ENCODE data around the gene APEH. TPM values are rescaled to one million over a fixed set of nuclear protein-coding genes. Genes with fewer than 3 reads are reported as not detected.
"Not testable (repeated sequence)": the region's sequence is repeated elsewhere in the genome, so short reads cannot be mapped to it uniquely, and the experiment has no call there.

Gene APEH
- total RNA-seq, 2 experiments from 2014 or later = 110 to 137 TPM

GRCh38 chr3:49694409-49695070, 20.4 kb downstream of the APEH start:
- POLR2A ChIA-PET = interaction anchor here (0.6 kb wide), 1 partner anchor 52 kb away, joined by 7 read pairs; no protein-coding TSS in a partner anchor
- H3K9me3 Mint-ChIP-seq (ENCODE audit: low read depth); intact Hi-C loops (cut with DNase I, micrococcal nuclease): not testable (repeated sequence)

DNA sequence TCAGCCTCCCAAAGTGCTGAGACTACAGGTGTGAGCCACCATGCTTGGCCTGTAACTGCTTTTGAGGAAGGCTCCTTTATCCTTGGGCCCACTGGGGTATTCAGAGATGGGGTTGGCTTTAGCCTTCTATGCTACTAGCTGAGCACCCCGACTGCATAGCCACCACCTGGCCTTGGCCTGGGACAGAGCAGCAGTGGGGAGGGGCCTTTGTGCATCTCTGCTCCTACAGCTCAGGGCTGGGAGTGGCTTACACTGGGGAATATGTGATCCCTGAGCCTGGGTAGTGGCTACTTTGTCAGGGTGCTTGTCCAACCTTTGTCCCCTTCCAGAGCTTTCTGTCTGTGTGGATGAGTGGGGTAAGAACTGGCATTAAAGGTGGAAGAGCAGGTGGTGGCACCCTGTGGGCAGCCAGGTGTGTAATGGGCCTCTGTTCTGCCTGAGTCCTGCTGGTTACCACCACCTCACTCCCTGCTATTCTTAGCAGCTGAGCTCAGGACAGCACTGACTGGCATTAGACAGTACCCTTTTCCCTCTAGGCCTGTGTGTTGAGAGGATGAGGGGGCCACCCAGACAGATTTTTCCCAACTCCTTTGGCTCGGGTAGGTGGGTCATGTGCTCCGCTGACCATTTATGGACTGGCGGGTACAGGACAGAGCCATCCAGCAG, 21.3 kb downstream of the APEH start:
- POLR2A ChIA-PET; DNase-seq; intact Hi-C loops (cut with DNase I, micrococcal nuclease); H3K9me3 Mint-ChIP-seq (ENCODE audit: low read depth); H3K4me3 Mint-ChIP-seq; H3K36me3 Mint-ChIP-seq (ENCODE audit: low read depth); ATAC-seq; H3K4me1 Mint-ChIP-seq; H3K27ac Mint-ChIP-seq; H3K27me3 Mint-ChIP-seq: not testable (repeated sequence)
- CTCF ChIA-PET = interaction anchor here (0.9 kb wide), 1 partner anchor 24 kb away, joined by 4 read pairs; no protein-coding TSS in a partner anchor

More at GRCh38 chr3:49694409-49695070, 20.4 kb downstream of the APEH start:
- DNase-seq; ATAC-seq; H3K27ac Mint-ChIP-seq; H3K4me3 Mint-ChIP-seq; H3K27me3 Mint-ChIP-seq; H3K36me3 Mint-ChIP-seq (ENCODE audit: low read depth): not testable (repeated sequence)
- peaks cover 17% of the 10 kb centered on the region for H3K4me1 Mint-ChIP-seq
- CTCF ChIA-PET = interaction anchor here (0.9 kb wide), 2 partner anchors 25 kb away, joined by 3 to 4 read pairs; no protein-coding TSS in a partner anchor

DNA sequence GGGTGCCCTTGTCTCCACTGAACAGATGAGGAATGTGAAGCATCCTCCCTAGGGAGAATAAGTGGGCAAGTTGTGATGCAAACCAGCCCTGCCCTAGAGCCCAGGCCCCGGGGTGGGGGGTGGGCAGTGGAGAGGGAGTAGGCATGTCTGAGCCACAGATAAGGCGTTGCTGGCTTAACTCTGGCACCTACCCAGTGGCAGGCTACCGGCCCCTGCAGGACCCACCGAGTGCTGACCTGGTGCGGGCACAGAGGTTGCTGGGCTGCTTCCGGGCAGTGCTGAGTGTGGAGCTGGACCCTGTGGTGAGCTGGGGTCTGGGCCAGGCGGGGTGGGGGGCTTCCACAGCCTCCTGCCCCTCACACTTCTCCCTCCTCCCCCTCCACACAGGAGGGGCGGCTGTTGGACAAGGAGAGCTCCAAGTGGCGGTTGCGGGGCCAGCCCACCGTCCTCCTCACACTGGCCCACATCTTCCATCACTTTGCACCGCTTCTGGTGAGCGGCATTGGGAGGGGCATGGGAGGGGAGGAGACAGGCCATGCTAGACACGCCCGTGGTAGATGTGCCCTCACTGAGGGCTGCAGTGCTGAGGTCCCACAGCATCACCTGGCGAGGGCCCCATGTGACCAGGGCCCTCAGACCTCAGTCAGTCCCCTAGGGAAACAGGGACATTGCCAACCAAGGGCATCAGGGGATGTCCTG, 25.3 kb downstream of the APEH start:
- ATAC-seq = no peak
- Mint-ChIP-seq H3K27ac (no peak overlapping the region), H3K9me3 (ENCODE audit: low read depth) (no peaks in the 10 kb centered on the region), H3K27me3 (no peaks in the 10 kb centered on the region), H3K36me3 (ENCODE audit: low read depth) (peaks cover 8% of the 10 kb centered on the region), H3K4me1 (no peaks in the 10 kb centered on the region), H3K4me3 (no peak overlapping the region)
- intact Hi-C loops (cut with DNase I, micrococcal nuclease) = no loop called here
- DNase-seq = no peak
- ChIA-PET POLR2A (interaction anchor here (0.6 kb wide), 1 partner anchor 1172 kb away, joined by 7 read pairs; no protein-coding TSS in a partner anchor), CTCF (no interaction called here)

- POLR2A ChIA-PET = interaction anchor here (0.6 kb wide), 1 partner anchor 1173 kb away, joined by 7 read pairs; no protein-coding TSS in a partner anchor
- no peaks in the 10 kb centered on the region for H3K4me1 Mint-ChIP-seq
- H3K36me3 Mint-ChIP-seq (ENCODE audit: low read depth) = peaks cover 8% of the 10 kb centered on the region
- DNase-seq (no peak), ATAC-seq (no peak)
- H3K27me3 Mint-ChIP-seq = no peaks in the 10 kb centered on the region
- intact Hi-C loops (cut with DNase I, micrococcal nuclease) = loop anchor here in 1 of 2 experiments (5.0 kb wide), 1 partner anchor 207 kb away; no protein-coding TSS in a partner anchor
- no peak overlapping the region for H3K27ac Mint-ChIP-seq
- no peak overlapping the region for H3K4me3 Mint-ChIP-seq
- H3K9me3 Mint-ChIP-seq (ENCODE audit: low read depth) = no peaks in the 10 kb centered on the region
- CTCF ChIA-PET = interaction anchor here (2.5 kb wide), 1 partner anchor 160 kb away, joined by 8 read pairs; no protein-coding TSS in a partner anchor
Measured at GRCh38 chr3:49700014-49700413, 25.9 kb downstream of the APEH start.

DNA sequence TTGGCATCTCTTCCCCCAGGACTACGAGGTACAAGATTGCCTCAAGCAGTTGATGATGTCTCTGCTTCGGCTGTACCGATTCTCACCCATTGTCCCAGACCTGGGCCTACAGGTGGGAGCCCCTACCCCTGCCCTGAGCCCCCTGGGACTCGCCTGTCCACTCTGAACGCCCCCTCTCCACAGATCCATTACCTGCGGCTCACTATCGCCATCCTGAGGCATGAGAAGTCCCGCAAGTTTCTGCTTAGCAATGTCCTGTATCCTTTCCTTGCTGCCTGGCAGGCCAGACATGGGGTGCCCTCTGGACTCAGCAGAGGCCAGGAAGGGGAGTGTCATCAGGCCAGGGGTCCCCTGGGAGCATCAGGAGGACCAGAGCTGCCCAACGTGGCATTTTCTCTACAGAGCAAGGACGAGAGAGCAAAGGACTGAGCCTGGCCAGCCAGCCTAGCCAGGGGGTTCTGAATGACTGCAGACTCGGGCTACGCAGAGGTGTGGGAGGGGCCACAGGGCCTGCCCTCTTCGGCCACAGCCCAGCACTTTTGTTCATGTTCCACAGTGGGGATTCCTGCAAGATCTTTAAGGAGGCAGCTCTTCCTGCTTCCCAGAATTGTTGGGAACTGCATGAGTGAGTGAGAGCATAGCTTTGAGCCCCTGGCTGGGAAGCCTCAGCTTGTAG, 26.4 kb downstream of the APEH start:
- ChIA-PET POLR2A (interaction anchor here (1.1 kb wide), 1 partner anchor 23 kb away, joined by 4 read pairs; the partner anchor contains the start of gene GMPPB), CTCF (interaction anchor here (0.6 to 2.5 kb wide), 6 partner anchors 33 to 533 kb away, joined by 3 to 8 read pairs (median 3); no protein-coding TSS in a partner anchor)
- Mint-ChIP-seq H3K4me1 (no peaks in the 10 kb centered on the region), H3K9me3 (ENCODE audit: low read depth) (no peaks in the 10 kb centered on the region), H3K36me3 (ENCODE audit: low read depth) (peaks cover 8% of the 10 kb centered on the region), H3K4me3 (no peak overlapping the region), H3K27ac (no peak overlapping the region), H3K27me3 (no peaks in the 10 kb centered on the region)
- ATAC-seq (no peak), DNase-seq (no peak)
- intact Hi-C loops (cut with DNase I, micrococcal nuclease) = loop anchor here in 1 of 2 experiments (5.0 kb wide), 1 partner anchor 207 kb away; no protein-coding TSS in a partner anchor

DNA sequence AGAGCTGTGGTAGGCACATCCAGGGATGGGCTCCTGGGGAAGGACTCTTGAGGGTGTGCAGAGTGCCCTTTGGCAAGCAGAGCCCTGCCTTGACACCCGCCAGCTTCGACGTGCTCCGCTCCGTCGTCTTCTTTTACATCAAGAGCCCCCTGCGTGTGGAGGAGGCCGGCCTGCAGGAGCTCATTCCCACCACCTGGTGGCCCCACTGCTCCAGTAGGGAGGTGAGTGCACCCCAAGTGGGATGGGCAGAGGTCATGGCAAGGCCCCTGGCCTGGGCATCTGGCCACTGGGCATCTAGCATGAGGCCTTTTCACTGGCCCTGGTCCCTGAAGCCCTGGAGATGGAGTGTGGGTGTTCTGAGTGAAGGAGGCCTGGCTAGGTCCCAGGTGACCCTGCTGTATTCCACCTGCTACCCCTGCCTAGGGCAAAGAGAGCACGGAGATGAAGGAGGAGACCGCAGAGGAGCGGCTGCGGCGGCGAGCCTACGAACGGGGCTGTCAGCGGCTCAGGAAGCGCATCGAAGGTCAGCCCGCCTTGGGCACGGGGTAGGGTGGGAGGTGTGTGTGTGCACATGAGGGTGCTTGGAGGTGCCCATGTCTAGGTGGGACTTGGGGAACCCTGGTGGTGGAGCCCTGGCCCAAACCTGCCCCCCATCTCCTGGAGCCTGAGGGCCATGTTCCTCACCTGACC, 27.4 kb downstream of the APEH start:
- DNase-seq (peak; percentile 32), ATAC-seq (no peak)
- Mint-ChIP-seq H3K4me1 (no peaks in the 10 kb centered on the region), H3K4me3 (no peak overlapping the region), H3K27me3 (no peaks in the 10 kb centered on the region), H3K27ac (no peak overlapping the region), H3K36me3 (ENCODE audit: low read depth) (peaks cover 8% of the 10 kb centered on the region), H3K9me3 (ENCODE audit: low read depth) (no peaks in the 10 kb centered on the region)
- intact Hi-C loops (cut with DNase I, micrococcal nuclease) = loop anchor here in 1 of 2 experiments (5.0 kb wide), 1 partner anchor 206 kb away; no protein-coding TSS in a partner anchor
- ChIA-PET CTCF (interaction anchor here (0.6 to 2.5 kb wide), 8 partner anchors 14 to 534 kb away, joined by 3 to 8 read pairs (median 3); no protein-coding TSS in a partner anchor), POLR2A (interaction anchor here (1.1 kb wide), 1 partner anchor 22 kb away, joined by 4 read pairs; the partner anchor contains the start of gene GMPPB)

DNA sequence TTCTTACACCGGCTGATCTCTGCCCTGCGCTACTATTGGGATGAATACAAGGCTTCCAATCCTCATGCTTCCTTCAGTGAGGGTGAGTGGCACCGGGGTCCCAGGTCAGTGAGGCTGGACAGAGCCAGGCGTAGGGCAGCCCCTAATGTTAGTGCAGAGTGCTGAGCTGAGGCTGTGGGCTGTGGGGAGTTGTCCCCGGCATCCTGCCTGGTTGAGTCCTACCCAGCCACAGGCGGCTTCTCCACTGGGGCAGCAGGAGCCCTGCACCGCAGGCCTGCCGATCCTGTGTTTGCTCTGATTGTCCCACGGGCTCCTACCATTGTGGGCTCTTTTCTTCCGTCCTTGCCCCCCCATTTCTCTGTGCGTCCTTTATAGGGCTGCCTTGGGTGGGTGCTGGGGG, 28.5 kb downstream of the APEH start:
- no peaks in the 10 kb centered on the region for H3K27me3 Mint-ChIP-seq
- H3K4me1 Mint-ChIP-seq = no peaks in the 10 kb centered on the region
- H3K4me3 Mint-ChIP-seq = no peak overlapping the region
- no peaks in the 10 kb centered on the region for H3K9me3 Mint-ChIP-seq (ENCODE audit: low read depth)
- CTCF ChIA-PET = interaction anchor here (1.2 to 2.5 kb wide), 3 partner anchors 10 to 163 kb away, joined by 3 to 8 read pairs (median 4); no protein-coding TSS in a partner anchor
- peaks cover 8% of the 10 kb centered on the region for H3K36me3 Mint-ChIP-seq (ENCODE audit: low read depth)
- ATAC-seq = no peak
- POLR2A ChIA-PET = no interaction called here
- intact Hi-C loops (cut with DNase I, micrococcal nuclease) = loop anchor here (1.0 to 5.0 kb wide), 2 partner anchors 137 to 205 kb away; no protein-coding TSS in a partner anchor
- DNase-seq = no peak
- no peak overlapping the region for H3K27ac Mint-ChIP-seq

- Mint-ChIP-seq H3K27ac (no peak overlapping the region), H3K27me3 (no peaks in the 10 kb centered on the region), H3K4me1 (no peaks in the 10 kb centered on the region), H3K36me3 (ENCODE audit: low read depth) (peaks cover 6% of the 10 kb centered on the region), H3K4me3 (no peak overlapping the region), H3K9me3 (ENCODE audit: low read depth) (no peaks in the 10 kb centered on the region)
- ChIA-PET POLR2A (no interaction called here), CTCF (interaction anchor here (0.5 to 1.2 kb wide), 6 partner anchors 10 to 350 kb away, joined by 3 to 4 read pairs (median 3); no protein-coding TSS in a partner anchor)
- ATAC-seq (peak; percentile 99), DNase-seq (peak; percentile 81)
- intact Hi-C loops (cut with DNase I, micrococcal nuclease) = loop anchor here (1.0 to 5.0 kb wide), 2 partner anchors 136 to 204 kb away; no protein-coding TSS in a partner anchor
Measured at GRCh38 chr3:49703443-49703927, 29.3 kb downstream of the APEH start.

- intact Hi-C loops (cut with DNase I, micrococcal nuclease) = loop anchor here (1.0 to 5.0 kb wide), 2 partner anchors 135 to 203 kb away; no protein-coding TSS in a partner anchor
- Mint-ChIP-seq H3K4me1 (no peaks in the 10 kb centered on the region), H3K36me3 (ENCODE audit: low read depth) (peaks cover 6% of the 10 kb centered on the region), H3K4me3 (no peak overlapping the region), H3K27me3 (no peaks in the 10 kb centered on the region), H3K9me3 (ENCODE audit: low read depth) (no peaks in the 10 kb centered on the region), H3K27ac (no peak overlapping the region)
- CTCF ChIA-PET = interaction anchor here (0.5 to 0.8 kb wide), 4 partner anchors 15 to 349 kb away, joined by 3 read pairs; no protein-coding TSS in a partner anchor
- no peak for ATAC-seq
- no peak for DNase-seq
- POLR2A ChIA-PET = no interaction called here
Measured at GRCh38 chr3:49703956-49704355, 29.8 kb downstream of the APEH start.

DNA sequence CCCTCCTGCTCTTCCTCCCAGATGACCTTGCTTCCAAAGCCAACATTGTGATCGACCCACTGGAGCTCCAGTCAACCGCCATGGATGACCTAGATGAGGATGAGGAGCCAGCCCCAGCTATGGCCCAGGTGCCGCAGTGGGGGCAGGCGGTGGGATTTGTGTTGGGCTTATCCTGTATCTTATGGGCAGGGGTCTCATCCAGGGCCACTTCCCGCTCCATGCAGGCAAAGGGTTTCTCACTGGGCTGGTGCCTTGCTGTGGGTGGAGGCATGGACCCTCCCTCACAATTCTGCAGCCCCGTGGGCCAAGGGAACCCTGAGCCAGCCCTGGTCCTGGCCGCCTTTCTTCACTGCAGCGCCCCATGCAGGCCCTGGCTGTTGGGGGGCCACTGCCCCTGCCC, 30.5 kb downstream of the APEH start:
- intact Hi-C loops (cut with DNase I, micrococcal nuclease) = loop anchor here in 1 of 2 experiments (5.0 kb wide), 1 partner anchor 203 kb away; no protein-coding TSS in a partner anchor
- no peaks in the 10 kb centered on the region for H3K27me3 Mint-ChIP-seq
- H3K27ac Mint-ChIP-seq = no peak overlapping the region

More for the DNA sequence above, 30.5 kb downstream of the APEH start:
- Mint-ChIP-seq H3K36me3 (ENCODE audit: low read depth) (peaks cover 6% of the 10 kb centered on the region), H3K4me1 (no peaks in the 10 kb centered on the region), H3K9me3 (ENCODE audit: low read depth) (no peaks in the 10 kb centered on the region), H3K4me3 (no peak overlapping the region)
- ATAC-seq (no peak), DNase-seq (no peak)
- CTCF ChIA-PET = interaction anchor here (0.6 to 0.8 kb wide), 2 partner anchors 100 to 184 kb away, joined by 3 read pairs; no protein-coding TSS in a partner anchor
- POLR2A ChIA-PET = no interaction called here

All from activated CD4-positive, alpha-beta T cell treated with anti-CD3 and anti-CD28 coated beads for 36 hours (primary cell).